Fibroblast of villous mesenchyme (primary cell): ENCODE data around the gene ITGBL1. TPM values are rescaled to one million over a fixed set of nuclear protein-coding genes. Genes with fewer than 3 reads are reported as not detected.

ENCODE experiments used
- DNase-seq: peaks from one replicate; pipeline ENCODE4 v3.0.0-alpha.2; 2010; ENCODE audit warnings: low read depth
- H3K4me3 ChIP-seq: 2 replicates; pipeline ENCODE4 v1.5.1; 2011; ENCODE audit warnings: low read depth, mild to moderate bottlenecking, low read length
- total RNA-seq: library from RNA; depleted of rRNA; stranded (reverse); fragments of >200 nt; gene quantifications from 2 replicates; pipeline ENCODE4 v1.2.3, GENCODE V29; 2012
- TF ChIP-seq, protein P1 (sequence below): IDR thresholded peaks from 2 replicates; pipeline ENCODE4 v1.5.1; 2012; ENCODE audit warnings: low read depth, mild to moderate bottlenecking, low read length; ENCODE audit not compliant: insufficient read depth

Gene ITGBL1
- total RNA-seq, 1 donor = 21.2 TPM

DNA sequence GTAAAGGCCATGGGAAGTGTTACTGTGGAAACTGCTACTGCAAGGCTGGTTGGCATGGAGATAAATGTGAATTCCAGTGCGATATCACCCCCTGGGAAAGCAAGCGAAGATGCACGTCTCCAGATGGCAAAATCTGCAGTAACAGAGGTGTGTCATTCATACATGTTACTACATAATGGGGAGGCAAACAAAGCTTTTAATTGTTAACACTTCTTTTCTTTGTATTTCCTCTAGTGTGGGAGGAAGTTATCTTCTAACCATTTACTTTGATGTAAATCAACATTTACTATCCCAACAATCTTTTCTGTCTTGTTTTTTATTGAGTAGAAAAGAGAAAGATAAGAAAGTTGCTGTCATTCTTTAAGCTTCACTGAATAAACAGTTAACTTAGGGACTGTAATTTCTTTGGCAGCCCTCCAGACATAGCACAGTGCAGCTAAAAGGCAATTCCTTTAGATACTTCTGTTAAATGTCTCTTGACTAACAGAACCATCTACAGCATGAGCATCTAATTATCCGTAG, 126.9 kb downstream of the ITGBL1 start:
- TF ChIP-seq, protein P1, sequence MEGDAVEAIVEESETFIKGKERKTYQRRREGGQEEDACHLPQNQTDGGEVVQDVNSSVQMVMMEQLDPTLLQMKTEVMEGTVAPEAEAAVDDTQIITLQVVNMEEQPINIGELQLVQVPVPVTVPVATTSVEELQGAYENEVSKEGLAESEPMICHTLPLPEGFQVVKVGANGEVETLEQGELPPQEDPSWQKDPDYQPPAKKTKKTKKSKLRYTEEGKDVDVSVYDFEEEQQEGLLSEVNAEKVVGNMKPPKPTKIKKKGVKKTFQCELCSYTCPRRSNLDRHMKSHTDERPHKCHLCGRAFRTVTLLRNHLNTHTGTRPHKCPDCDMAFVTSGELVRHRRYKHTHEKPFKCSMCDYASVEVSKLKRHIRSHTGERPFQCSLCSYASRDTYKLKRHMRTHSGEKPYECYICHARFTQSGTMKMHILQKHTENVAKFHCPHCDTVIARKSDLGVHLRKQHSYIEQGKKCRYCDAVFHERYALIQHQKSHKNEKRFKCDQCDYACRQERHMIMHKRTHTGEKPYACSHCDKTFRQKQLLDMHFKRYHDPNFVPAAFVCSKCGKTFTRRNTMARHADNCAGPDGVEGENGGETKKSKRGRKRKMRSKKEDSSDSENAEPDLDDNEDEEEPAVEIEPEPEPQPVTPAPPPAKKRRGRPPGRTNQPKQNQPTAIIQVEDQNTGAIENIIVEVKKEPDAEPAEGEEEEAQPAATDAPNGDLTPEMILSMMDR = no peak
- peak; percentile 85 for DNase-seq
- H3K4me3 ChIP-seq = no peak overlapping the region

DNA sequence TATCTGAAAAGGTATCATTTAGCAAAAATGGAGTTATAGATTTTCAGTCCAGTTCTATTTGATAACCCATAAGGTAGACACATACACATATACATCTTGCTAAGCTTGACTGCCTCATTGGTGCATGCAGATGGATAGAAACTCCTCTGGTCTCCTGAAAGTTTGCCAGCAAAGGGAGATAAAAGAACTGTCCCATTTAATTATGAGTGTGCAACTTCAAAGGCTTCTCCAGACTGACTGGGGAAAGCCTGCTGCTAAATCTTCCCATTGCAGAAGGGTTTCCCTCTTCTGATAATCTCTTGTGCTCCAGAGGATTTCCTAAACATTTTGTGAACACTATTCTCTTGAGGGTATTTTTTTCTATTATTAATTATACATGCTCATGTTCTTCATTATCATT, 131.9 kb downstream of the ITGBL1 start:
- DNase-seq = no peak
- no peak overlapping the region for H3K4me3 ChIP-seq
- TF ChIP-seq, protein P1 = no peak

DNA sequence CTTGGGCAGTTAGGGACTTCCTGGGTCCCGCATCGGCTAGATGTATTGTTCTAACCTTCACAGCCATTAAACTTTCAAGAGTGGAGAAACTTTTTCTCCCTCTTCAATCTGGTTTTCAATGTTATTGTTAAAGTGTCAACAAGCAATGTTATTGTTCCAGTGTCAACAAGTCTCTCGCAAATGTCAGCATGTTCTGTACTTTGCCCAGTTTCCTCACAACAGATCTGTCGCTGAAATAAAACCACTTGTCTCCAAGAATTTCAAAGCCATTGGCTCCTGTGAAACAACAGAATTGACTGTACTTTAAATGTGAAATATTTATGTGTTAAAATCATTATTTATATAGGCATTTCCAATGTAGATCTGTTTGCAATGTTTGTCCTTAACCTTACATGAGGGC, 138.0 kb downstream of the ITGBL1 start:
- H3K4me3 ChIP-seq = no peak overlapping the region
- DNase-seq = no peak
- TF ChIP-seq, protein P1 = no peak

DNA sequence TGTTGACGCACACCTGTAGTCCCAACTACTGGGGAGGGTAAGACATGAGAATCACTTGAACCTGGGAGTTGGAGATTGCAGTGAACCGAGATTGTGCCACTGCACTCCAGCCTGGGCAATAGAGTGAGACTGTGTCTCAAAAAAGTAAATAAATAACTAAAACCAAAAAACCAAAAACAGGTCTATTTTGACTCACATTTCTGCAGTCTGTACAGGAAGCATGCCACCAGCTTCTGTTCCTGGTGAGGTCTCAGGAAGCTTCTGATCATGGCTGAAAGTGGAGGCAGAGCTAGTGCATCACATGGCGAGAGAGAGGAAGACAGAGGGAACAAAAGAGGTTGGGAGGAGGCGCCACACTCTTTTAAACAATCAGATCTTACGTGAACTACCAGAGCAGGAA, 142.5 kb downstream of the ITGBL1 start:
- H3K4me3 ChIP-seq = no peak overlapping the region
- TF ChIP-seq, protein P1 = no peak
- DNase-seq = no peak

DNA sequence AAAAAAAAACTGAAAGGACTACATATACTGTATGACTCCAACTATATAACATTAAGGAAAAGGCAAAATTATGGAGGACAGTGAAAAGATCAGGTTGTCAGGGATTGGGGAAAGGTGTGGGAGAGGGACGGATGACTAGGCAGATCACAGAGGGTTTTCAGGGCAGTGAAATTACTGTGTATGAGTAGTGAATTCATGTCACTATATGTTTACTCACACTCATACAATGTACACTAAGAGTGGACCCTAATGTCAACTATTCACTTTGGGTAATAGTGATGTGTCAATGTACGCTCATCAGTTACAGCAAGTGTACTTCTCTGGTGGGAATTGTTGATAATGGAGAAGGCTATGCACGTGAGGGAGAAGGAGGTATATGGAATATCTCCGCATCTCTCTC, 144.3 kb downstream of the ITGBL1 start:
- no peak for DNase-seq
- no peak overlapping the region for H3K4me3 ChIP-seq
- TF ChIP-seq, protein P1 = no peak

DNA sequence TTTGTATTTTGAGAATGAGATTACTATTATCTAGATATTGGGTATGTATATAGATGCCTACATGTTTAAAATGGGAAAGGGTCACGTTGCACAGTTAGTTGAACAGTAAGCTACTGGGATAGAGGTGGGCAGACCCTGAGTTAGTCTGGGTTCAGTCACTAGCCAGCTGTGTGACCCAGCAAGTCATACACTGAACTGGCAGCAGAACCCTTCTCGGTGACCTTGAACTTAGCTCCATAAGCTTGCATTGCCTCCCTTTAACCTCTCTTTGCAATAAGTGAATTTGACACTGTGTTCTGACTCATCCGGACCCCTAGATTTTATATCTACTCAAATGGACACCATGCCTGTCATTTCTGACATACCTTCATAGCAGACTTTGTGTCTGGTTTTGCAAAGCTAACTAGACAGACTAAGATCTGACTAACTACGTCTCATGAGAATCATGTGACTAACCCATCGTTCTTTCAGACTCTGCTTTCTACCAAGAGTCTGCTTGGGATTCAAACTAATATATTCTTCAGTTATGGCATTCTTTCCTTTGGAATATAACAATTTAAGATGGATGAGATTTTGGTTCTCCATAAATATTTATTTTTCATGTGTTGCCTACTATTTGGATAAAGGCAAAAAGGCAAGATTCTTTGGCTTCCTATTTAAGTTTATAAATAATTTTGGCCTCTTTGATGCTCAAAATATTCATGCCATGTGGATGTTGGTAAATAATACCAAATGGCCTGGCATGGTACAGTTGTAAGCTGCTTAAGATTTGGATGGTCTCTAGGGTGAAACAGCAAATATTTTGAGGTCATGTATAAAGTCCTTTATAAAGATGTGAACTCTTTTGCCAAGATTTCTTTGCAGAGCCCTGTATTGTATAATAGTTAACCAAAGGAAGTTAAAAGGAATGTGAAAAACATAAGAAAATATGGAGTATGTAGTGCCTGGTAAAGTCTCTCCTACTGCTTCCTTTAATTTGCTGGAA, 159.3 kb downstream of the ITGBL1 start:
- no peak for DNase-seq
- no peak overlapping the region for H3K4me3 ChIP-seq
- TF ChIP-seq, protein P1 = no peak
